Type B pancreatic cell (in vitro differentiated cells): Measurements from ENCODE around the gene EHBP1. TPM values are rescaled to one million over a fixed set of nuclear protein-coding genes. Genes with fewer than 3 reads are reported as not detected.

Source experiments
- DNase-seq: peaks from one replicate; pipeline ENCODE4 v3.0.0; 2021; ENCODE audit warnings: mixed read lengths; ENCODE audit not compliant: unreplicated experiment; ENCODE audit errors: extremely low spot score
- H3K27ac Mint-ChIP-seq: 2 replicates; pipeline ENCODE4 v1.8.0; 2021; ENCODE audit warnings: mild to moderate bottlenecking, mixed read lengths
- H3K27me3 Mint-ChIP-seq: 2 replicates; pipeline ENCODE4 v1.8.0; 2021; ENCODE audit warnings: mixed read lengths
- H3K36me3 Mint-ChIP-seq: 2 replicates; pipeline ENCODE4 v1.8.0; 2021; ENCODE audit warnings: mixed read lengths
- H3K4me1 Mint-ChIP-seq: one replicate; pipeline ENCODE4 v1.8.0; 2021; ENCODE audit warnings: mixed read lengths; ENCODE audit not compliant: unreplicated experiment
- H3K4me3 Mint-ChIP-seq: 2 replicates; pipeline ENCODE4 v1.8.0; 2021; ENCODE audit warnings: mild to moderate bottlenecking, mixed read lengths
- H3K9me3 Mint-ChIP-seq: 2 replicates; pipeline ENCODE4 v1.8.0; 2021; ENCODE audit warnings: mixed read lengths
- CTCF ChIP-seq: fragments of 200-600 bp; sonication (generic); conservative IDR thresholded peaks from 2 replicates; pipeline ENCODE4 v1.5.0; 2021; ENCODE audit warnings: antibody characterized with exemption, mild to moderate bottlenecking
- total RNA-seq: library from RNA; stranded (reverse); gene quantifications from 2 replicates; pipeline ENCODE4 v1.2.1, GENCODE V29; 2021; ENCODE audit warnings: low replicate concordance

The EHBP1 gene
- total RNA-seq, 1 donor from 2014 or later = 59.2 TPM

GRCh38 chr2:62757029-62757428 lies 51.5 kb downstream of the EHBP1 start:
- H3K36me3 Mint-ChIP-seq = peaks cover 25% of the 10 kb centered on the region
- peaks cover 5% of the 10 kb centered on the region for H3K4me1 Mint-ChIP-seq
- H3K27ac Mint-ChIP-seq = no peak overlapping the region
- no peaks in the 10 kb centered on the region for H3K27me3 Mint-ChIP-seq
- H3K9me3 Mint-ChIP-seq = peaks cover 17% of the 10 kb centered on the region
- no peak for TF ChIP-seq CTCF
- no peak for DNase-seq
- no peak overlapping the region for H3K4me3 Mint-ChIP-seq

GRCh38 chr2:62760026-62760425 lies 54.5 kb downstream of the EHBP1 start:
- peaks cover 4% of the 10 kb centered on the region for H3K36me3 Mint-ChIP-seq
- H3K27ac Mint-ChIP-seq = no peak overlapping the region
- no peak for DNase-seq
- H3K9me3 Mint-ChIP-seq = peaks cover 4% of the 10 kb centered on the region
- TF ChIP-seq CTCF = no peak
- H3K27me3 Mint-ChIP-seq = no peaks in the 10 kb centered on the region
- peaks cover 5% of the 10 kb centered on the region for H3K4me1 Mint-ChIP-seq
- no peak overlapping the region for H3K4me3 Mint-ChIP-seq

- Mint-ChIP-seq H3K36me3 (no peaks in the 10 kb centered on the region), H3K9me3 (no peaks in the 10 kb centered on the region), H3K27ac (no peak overlapping the region), H3K4me3 (no peak overlapping the region), H3K4me1 (peaks cover 5% of the 10 kb centered on the region), H3K27me3 (no peaks in the 10 kb centered on the region)
- no peak for TF ChIP-seq CTCF
- no peak for DNase-seq
These were observed 55.0 kb downstream of the EHBP1 start for GRCh38 chr2:62760555-62760954.

- Mint-ChIP-seq H3K36me3 (peaks cover 37% of the 10 kb centered on the region), H3K27ac (no peak overlapping the region), H3K27me3 (no peaks in the 10 kb centered on the region)
These were observed 60.3 kb downstream of the EHBP1 start for GRCh38 chr2:62765619-62766376.

GRCh38 chr2:62768615-62769014 lies 63.1 kb downstream of the EHBP1 start:
- Mint-ChIP-seq H3K4me3 (no peak overlapping the region), H3K27me3 (no peaks in the 10 kb centered on the region), H3K9me3 (peaks cover 14% of the 10 kb centered on the region), H3K27ac (no peak overlapping the region), H3K36me3 (peaks cover 37% of the 10 kb centered on the region), H3K4me1 (no peaks in the 10 kb centered on the region)
- no peak for TF ChIP-seq CTCF
- no peak for DNase-seq

More at GRCh38 chr2:62765619-62766376, 60.3 kb downstream of the EHBP1 start:
- no peak overlapping the region for H3K4me3 Mint-ChIP-seq
- no peak for TF ChIP-seq CTCF
- H3K9me3 Mint-ChIP-seq = peaks cover 14% of the 10 kb centered on the region
- DNase-seq = no peak
- no peaks in the 10 kb centered on the region for H3K4me1 Mint-ChIP-seq
